Endothelial cell of umbilical vein (primary cell): ENCODE data around the gene SIRT5. TPM values are rescaled to one million over a fixed set of nuclear protein-coding genes. Genes with fewer than 3 reads are reported as not detected.

Source experiments
- BruUV-seq: library from RNA; stranded (reverse); fragments of 400-500 nt; replicated peaks from 2 replicates; lab custom pipeline; 2021; lab: Mats Ljungman, UMichigan
- CTCF ChIA-PET: fragments of 300-600, 350-600 bp; sonication (Branson Sonifier 250); formaldehyde crosslinking; loops from one replicate; lab custom pipeline; 2021; ENCODE audit warnings: antibody characterized with exemption, inconsistent platforms; lab: Charles Lee
- POLR2A ChIA-PET: fragments of 300-600, 350-600 bp; sonication (Branson Sonifier 250); formaldehyde crosslinking; loops from one replicate; lab custom pipeline; 2021; ENCODE audit warnings: antibody characterized with exemption, inconsistent platforms; lab: Charles Lee
- DNase-seq: peaks from one replicate; pipeline ENCODE4 v3.0.0-alpha.2; 2011; ENCODE audit warnings: low read depth, low spot score
- FAIRE-seq: peaks from 2 replicates; lab custom pipeline; 2011; peaks lifted over from hg19 to GRCh38; lab: Jason Lieb, UNC
- H2AFZ ChIP-seq: 2 replicates; pipeline ENCODE4 v1.6.0; 2012; ENCODE audit warnings: low read depth, low read length, control low read depth, inconsistent platforms
- H3K27ac ChIP-seq: 2 replicates; pipeline ENCODE4 v1.5.1; 2011; ENCODE audit warnings: low read depth, mild to moderate bottlenecking, control low read depth, low read length, moderate library complexity; ENCODE audit not compliant: insufficient read depth
- H3K27me3 ChIP-seq, 2 experiments: 2 replicates each; pipeline versions ENCODE4 v1.6.0 to v1.6.1; 2011; ENCODE audit warnings: low read length in 2 of 2, mixed read lengths in 1 of 2; ENCODE audit not compliant: control insufficient read depth in 2 of 2, insufficient read depth in 2 of 2
- H3K36me3 ChIP-seq, 2 experiments: 2 replicates in 1 of 2; 3 replicates in 1 of 2; pipeline ENCODE4 v1.5.1; 2011; ENCODE audit warnings: low read length in 2 of 2, mild to moderate bottlenecking in 1 of 2, moderate library complexity in 1 of 2; ENCODE audit not compliant: control insufficient read depth in 2 of 2, insufficient read depth in 2 of 2; ENCODE audit errors: extremely low read depth in 1 of 2
- H3K4me1 ChIP-seq: 3 replicates; pipeline ENCODE4 v1.5.1; 2011; ENCODE audit warnings: mild to moderate bottlenecking, low read length; ENCODE audit not compliant: control insufficient read depth, insufficient read depth; ENCODE audit errors: extremely low read depth
- H3K4me2 ChIP-seq: 2 replicates; pipeline ENCODE4 v1.6.1; 2011; ENCODE audit warnings: low read length, control low read depth, mixed read lengths; ENCODE audit not compliant: insufficient read depth
- H3K4me3 ChIP-seq, 3 experiments: fragments of 200-600 bp in 1 of 3; sonication (generic), shearing (Covaris generic) in 1 of 3; replicated peaks in 1 of 3; 2 replicates each; pipeline ENCODE4 v1.5.1; 2011 to 2016; ENCODE audit warnings: control low read depth in 3 of 3, low read length in 3 of 3, mild to moderate bottlenecking in 2 of 3, inconsistent platforms in 1 of 3, low read depth in 1 of 3, moderate library complexity in 1 of 3; ENCODE audit not compliant: insufficient read depth in 1 of 3
- H3K79me2 ChIP-seq: 2 replicates; pipeline ENCODE4 v1.6.0; 2012; ENCODE audit warnings: low read length, inconsistent platforms; ENCODE audit not compliant: control insufficient read depth, insufficient read depth
- H3K9ac ChIP-seq: replicated peaks from 2 replicates; pipeline ENCODE3; 2011; ENCODE audit warnings: low read length, control low read depth; ENCODE audit not compliant: insufficient read depth; ENCODE audit errors: extremely low read depth
- H3K9me1 ChIP-seq: replicated peaks from 3 replicates; pipeline ENCODE4 v1.6.0; 2011; ENCODE audit warnings: mild to moderate bottlenecking, low read length; ENCODE audit not compliant: control insufficient read depth, insufficient read depth; ENCODE audit errors: extremely low read depth
- H3K9me3 ChIP-seq: replicated peaks from 2 replicates; pipeline ENCODE4 v1.5.1; 2012; ENCODE audit warnings: low read length, inconsistent platforms; ENCODE audit not compliant: control insufficient read depth, insufficient read depth
- H4K20me1 ChIP-seq: replicated peaks from 2 replicates; pipeline ENCODE3; 2011; ENCODE audit warnings: mild to moderate bottlenecking, low read length; ENCODE audit not compliant: control insufficient read depth, insufficient read depth; ENCODE audit errors: extremely low read depth
- EZH2 ChIP-seq: IDR thresholded peaks from 2 replicates; pipeline ENCODE4 v1.6.1; 2012; ENCODE audit warnings: borderline replicate concordance, low read depth, mild to moderate bottlenecking, moderate library complexity, low read length, inconsistent platforms; ENCODE audit not compliant: severe bottlenecking
- FOS ChIP-seq: IDR thresholded peaks from 2 replicates; pipeline ENCODE4 v1.6.1; 2011; ENCODE audit warnings: mild to moderate bottlenecking, low read length, moderate library complexity, borderline replicate concordance; ENCODE audit not compliant: insufficient read depth
- GATA2 ChIP-seq: IDR thresholded peaks from 2 replicates; pipeline ENCODE4 v1.7.0; 2011; ENCODE audit warnings: low read depth, mild to moderate bottlenecking, moderate library complexity, mixed read lengths, low read length; ENCODE audit not compliant: insufficient read length, insufficient read depth
- JUN ChIP-seq: IDR thresholded peaks from 2 replicates; pipeline ENCODE4 v1.6.1; 2011; ENCODE audit warnings: borderline replicate concordance, low read depth; ENCODE audit not compliant: insufficient read length, insufficient read depth
- MYC ChIP-seq: IDR thresholded peaks from one replicate; pipeline ENCODE4 v1.6.1; 2011; ENCODE audit warnings: mild to moderate bottlenecking, low read depth, low read length
- POLR2A ChIP-seq: IDR thresholded peaks from 2 replicates; pipeline ENCODE4 v1.6.1; 2012; ENCODE audit warnings: low read depth, mild to moderate bottlenecking, control low read depth, low read length
- POLR2AphosphoS5 ChIP-seq: IDR thresholded peaks from 2 replicates; pipeline ENCODE4 v1.6.1; 2012; ENCODE audit warnings: low read depth, mild to moderate bottlenecking, control low read depth, low read length, moderate library complexity; ENCODE audit not compliant: insufficient read depth
- dilution Hi-C: fragments of 300-500 bp; cut with MboI; formaldehyde crosslinking; loops from one replicate; pipeline ENCODE4 v1.15.0; 2019; ENCODE audit warnings: low sequenced_read_pairs; ENCODE audit not compliant: extremely low pct_ligation_motif_present
- intact Hi-C: fragments of 100-400 bp; cut with micrococcal nuclease; formaldehyde crosslinking; loops from one replicate; pipeline ENCODE4 v1.10.0; 2022
- polyA plus RNA-seq, 4 experiments: library from polyadenylated mRNA; depleted of rRNA in 3 of 4; stranded (reverse) in 3 of 4; unstranded in 1 of 4; fragments of >200 nt; gene quantifications; 2 replicates each; pipeline versions ENCODE4 v1.2.1 to v1.2.3, GENCODE V29; 2011 to 2012; ENCODE audit warnings: missing spikeins in 1 of 4
- total RNA-seq: library from RNA; stranded (reverse); gene quantifications from 2 replicates; pipeline ENCODE4 v1.2.3, GENCODE V29; 2021
- TF ChIP-seq, protein P1 (sequence below), 2 donors: IDR thresholded peaks; 1 replicate in 1 of 2; 2 replicates in 1 of 2; pipeline ENCODE4 v1.5.1; 2011; ENCODE audit warnings: low read length in 2 of 2, mild to moderate bottlenecking in 2 of 2, moderate library complexity in 2 of 2, control low read depth in 1 of 2, inconsistent platforms in 1 of 2, low read depth in 1 of 2; ENCODE audit not compliant: insufficient read depth in 1 of 2; ENCODE audit errors: extremely low read depth in 1 of 2
- TF ChIP-seq, protein P2 (sequence below): IDR thresholded peaks from 2 replicates; pipeline ENCODE4 v1.6.1; 2011; ENCODE audit not compliant: insufficient read depth, insufficient read length

The SIRT5 gene
- total and polyA plus RNA-seq, 2 donors (not counting 3 experiments of a cell fraction or from before 2014, with no cell fraction given), result 4.7 to 7.2 TPM

DNA sequence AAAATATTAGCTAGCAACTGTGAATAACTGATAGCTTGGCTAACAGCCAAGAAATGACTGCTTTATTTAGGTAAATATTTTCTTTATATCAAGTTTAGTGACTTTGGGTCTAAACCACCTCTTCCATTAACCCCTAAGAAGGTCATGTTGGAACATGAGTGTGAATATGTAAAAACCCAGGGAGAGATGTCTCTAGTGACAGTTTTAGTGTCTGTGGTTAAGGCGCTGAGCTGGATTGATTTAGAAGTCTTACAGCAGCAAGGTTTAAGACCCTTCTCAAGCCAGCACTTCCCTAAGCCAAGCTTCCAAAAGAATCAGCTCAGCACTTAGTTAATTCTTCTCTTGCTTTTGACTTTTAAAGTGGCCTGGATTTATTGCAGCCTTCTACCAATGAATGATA, 11.4 kb upstream of the SIRT5 start:
- FAIRE-seq (no peak), DNase-seq (no peak)
- Histone ChIP-seq H2AFZ (no peak overlapping the region), H3K4me2 (no peak overlapping the region), H3K4me3 (no peak overlapping the region), H4K20me1 (no peaks in the 10 kb centered on the region), H3K27ac (no peak overlapping the region), H3K9me1 (no peaks in the 10 kb centered on the region), H3K9me3 (no peaks in the 10 kb centered on the region), H3K9ac (no peak overlapping the region), H3K4me1 (no peaks in the 10 kb centered on the region), H3K27me3 (peaks cover 7 to 9% of the 10 kb centered on the region in 2 experiments), H3K36me3 (no peaks in the 10 kb centered on the region), H3K79me2 (no peaks in the 10 kb centered on the region)
- TF ChIP-seq POLR2A (no peak), GATA2 (no peak), FOS (no peak), EZH2 (no peak), MYC (no peak), POLR2AphosphoS5 (no peak), JUN (no peak)
- TF ChIP-seq, protein P1, sequence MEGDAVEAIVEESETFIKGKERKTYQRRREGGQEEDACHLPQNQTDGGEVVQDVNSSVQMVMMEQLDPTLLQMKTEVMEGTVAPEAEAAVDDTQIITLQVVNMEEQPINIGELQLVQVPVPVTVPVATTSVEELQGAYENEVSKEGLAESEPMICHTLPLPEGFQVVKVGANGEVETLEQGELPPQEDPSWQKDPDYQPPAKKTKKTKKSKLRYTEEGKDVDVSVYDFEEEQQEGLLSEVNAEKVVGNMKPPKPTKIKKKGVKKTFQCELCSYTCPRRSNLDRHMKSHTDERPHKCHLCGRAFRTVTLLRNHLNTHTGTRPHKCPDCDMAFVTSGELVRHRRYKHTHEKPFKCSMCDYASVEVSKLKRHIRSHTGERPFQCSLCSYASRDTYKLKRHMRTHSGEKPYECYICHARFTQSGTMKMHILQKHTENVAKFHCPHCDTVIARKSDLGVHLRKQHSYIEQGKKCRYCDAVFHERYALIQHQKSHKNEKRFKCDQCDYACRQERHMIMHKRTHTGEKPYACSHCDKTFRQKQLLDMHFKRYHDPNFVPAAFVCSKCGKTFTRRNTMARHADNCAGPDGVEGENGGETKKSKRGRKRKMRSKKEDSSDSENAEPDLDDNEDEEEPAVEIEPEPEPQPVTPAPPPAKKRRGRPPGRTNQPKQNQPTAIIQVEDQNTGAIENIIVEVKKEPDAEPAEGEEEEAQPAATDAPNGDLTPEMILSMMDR (IDR thresholded peaks at IDR 0.05; ENCODE audit: extremely low read depth in 1 of 2, insufficient read depth in 1 of 2, low read depth in 1 of 2, low read length in 2 of 2), result no peak
- TF ChIP-seq, protein P2, sequence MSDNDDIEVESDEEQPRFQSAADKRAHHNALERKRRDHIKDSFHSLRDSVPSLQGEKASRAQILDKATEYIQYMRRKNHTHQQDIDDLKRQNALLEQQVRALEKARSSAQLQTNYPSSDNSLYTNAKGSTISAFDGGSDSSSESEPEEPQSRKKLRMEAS, result no peak
- POLR2A ChIA-PET, result no interaction called here
- no TSS peak for BruUV-seq
- intact Hi-C loops, result no loop called here
- dilution Hi-C loops, result loop anchor here (25.0 kb wide), 1 partner anchor 226 kb away; the partner anchor contains the start of gene TBC1D7
- CTCF ChIA-PET, result interaction anchor here (1.1 to 4.9 kb wide), 3 partner anchors 11 to 76 kb away, joined by 3 to 57 read pairs (median 3); partner anchors contain the start of genes GFOD1 and SIRT5
